ENCODE measurements around the gene PLA2R1. TPM values are rescaled to one million over a fixed set of nuclear protein-coding genes. Genes with fewer than 3 reads are reported as not detected.

Gene PLA2R1
- total RNA-seq, 1 experiment from 2014 or later = 5.7 TPM

- intact Hi-C loops (cut with micrococcal nuclease; ENCODE audit: unreplicated experiment) = no loop called here
- DNase-seq (ENCODE audit: low read depth, low spot score) (no peak), ATAC-seq (no peak)
- H3K36me3 ChIP-seq (ENCODE audit: control insufficient read depth, insufficient read depth, low read length) = no peaks in the 10 kb centered on the region
- peaks cover 7% of the 10 kb centered on the region; the same call in 1 of the 2 replicates for H3K27me3 ChIP-seq (ENCODE audit: control insufficient read depth, insufficient read depth, low read length)
- in situ Hi-C loops (cut with HindIII; ENCODE audit: low pct_unique_long_range_greater_than_20kb, low sequenced_read_pairs) = no loop called here
- POLR2A ChIA-PET = no interaction called here
- no peaks in the 10 kb centered on the region for H3K4me1 ChIP-seq (ENCODE audit: control insufficient read depth, insufficient read depth, low read length)
- BruUV-seq (replicated peaks) = no TSS peak
- H3K27ac ChIP-seq (ENCODE audit: low read length) = no peak overlapping the region
- TF ChIP-seq TCF7L2 (IDR thresholded peaks at IDR 0.05; ENCODE audit: low read depth, low read length) (no peak), POLR2AphosphoS5 (IDR thresholded peaks at IDR 0.05; ENCODE audit: low read depth, low read length) (no peak), REST (IDR thresholded peaks at IDR 0.05; ENCODE audit: insufficient read depth in 1 of 2, low read depth in 2 of 2, low read length in 1 of 2) (no peak), SIN3A (IDR thresholded peaks at IDR 0.05; ENCODE audit: borderline replicate concordance, insufficient read depth, low read depth, low read length) (no peak)
- TF ChIP-seq, protein P1, sequence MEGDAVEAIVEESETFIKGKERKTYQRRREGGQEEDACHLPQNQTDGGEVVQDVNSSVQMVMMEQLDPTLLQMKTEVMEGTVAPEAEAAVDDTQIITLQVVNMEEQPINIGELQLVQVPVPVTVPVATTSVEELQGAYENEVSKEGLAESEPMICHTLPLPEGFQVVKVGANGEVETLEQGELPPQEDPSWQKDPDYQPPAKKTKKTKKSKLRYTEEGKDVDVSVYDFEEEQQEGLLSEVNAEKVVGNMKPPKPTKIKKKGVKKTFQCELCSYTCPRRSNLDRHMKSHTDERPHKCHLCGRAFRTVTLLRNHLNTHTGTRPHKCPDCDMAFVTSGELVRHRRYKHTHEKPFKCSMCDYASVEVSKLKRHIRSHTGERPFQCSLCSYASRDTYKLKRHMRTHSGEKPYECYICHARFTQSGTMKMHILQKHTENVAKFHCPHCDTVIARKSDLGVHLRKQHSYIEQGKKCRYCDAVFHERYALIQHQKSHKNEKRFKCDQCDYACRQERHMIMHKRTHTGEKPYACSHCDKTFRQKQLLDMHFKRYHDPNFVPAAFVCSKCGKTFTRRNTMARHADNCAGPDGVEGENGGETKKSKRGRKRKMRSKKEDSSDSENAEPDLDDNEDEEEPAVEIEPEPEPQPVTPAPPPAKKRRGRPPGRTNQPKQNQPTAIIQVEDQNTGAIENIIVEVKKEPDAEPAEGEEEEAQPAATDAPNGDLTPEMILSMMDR (IDR thresholded peaks at IDR 0.05) = no peak
- CTCF ChIA-PET = no interaction called here
- no peaks in the 10 kb centered on the region for H3K9me3 ChIP-seq (ENCODE audit: control insufficient read depth, insufficient read depth, low read depth, low read length)
- H3K4me3 ChIP-seq (ENCODE audit: low read depth in 2 of 2, low read length in 2 of 2) = no peak overlapping the region
Measured at GRCh38 chr2:159907909-159908308, 154.5 kb downstream of the PLA2R1 start.

DNA sequence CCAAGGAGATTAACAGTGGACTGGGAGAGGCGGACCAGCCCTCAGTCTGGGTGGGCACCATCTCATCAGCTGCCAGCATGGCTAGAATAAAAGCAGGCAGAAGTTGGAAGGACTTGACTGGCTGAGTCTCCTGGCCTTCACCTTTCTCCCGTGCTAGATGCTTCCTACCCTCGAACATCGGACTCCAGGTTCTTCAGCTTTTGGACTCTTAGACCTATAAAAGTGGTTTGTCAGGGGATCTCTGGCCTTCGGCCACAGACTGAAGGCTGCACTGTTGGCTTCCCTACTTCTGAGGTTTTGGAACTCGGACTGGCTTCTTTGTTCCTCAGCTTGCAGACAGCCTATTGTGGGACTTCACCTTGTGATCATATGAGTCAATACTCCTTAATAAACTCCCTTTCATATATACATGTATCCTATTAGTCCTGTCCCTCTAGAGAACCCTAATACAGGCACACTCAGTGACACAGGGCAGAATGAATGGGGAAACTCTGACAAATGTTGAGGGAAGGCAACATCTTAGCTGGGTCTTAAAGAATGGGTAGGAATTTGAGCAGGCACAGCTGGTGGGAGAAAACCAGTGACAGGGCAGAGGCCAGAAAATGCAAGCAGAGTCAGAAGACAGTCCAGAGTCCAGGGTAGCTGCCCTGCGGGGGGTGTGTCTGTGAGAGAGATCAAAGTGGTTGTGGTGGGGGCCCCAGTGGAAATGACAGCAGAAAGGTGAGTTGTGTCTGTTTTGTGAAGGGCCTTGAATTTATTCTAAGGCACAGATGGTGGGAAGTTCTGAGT, 156.3 kb downstream of the PLA2R1 start:
- BruUV-seq (replicated peaks) = no TSS peak
- H3K36me3 ChIP-seq (ENCODE audit: control insufficient read depth, insufficient read depth, low read length) = no peaks in the 10 kb centered on the region
- intact Hi-C loops (cut with micrococcal nuclease; ENCODE audit: unreplicated experiment) (no loop called here), in situ Hi-C loops (cut with HindIII; ENCODE audit: low pct_unique_long_range_greater_than_20kb, low sequenced_read_pairs) (no loop called here)
- POLR2A ChIA-PET = interaction anchor here (0.6 to 0.7 kb wide), 2 partner anchors 20 to 71 kb away, joined by 3 read pairs; no protein-coding TSS in a partner anchor
- H3K4me3 ChIP-seq (ENCODE audit: low read depth in 2 of 2, low read length in 2 of 2) = no peak overlapping the region
- DNase-seq (ENCODE audit: low read depth, low spot score) (no peak), ATAC-seq (no peak)
- TF ChIP-seq SIN3A (IDR thresholded peaks at IDR 0.05; ENCODE audit: borderline replicate concordance, insufficient read depth, low read depth, low read length) (no peak), POLR2AphosphoS5 (IDR thresholded peaks at IDR 0.05; ENCODE audit: low read depth, low read length) (no peak), REST (IDR thresholded peaks at IDR 0.05; ENCODE audit: insufficient read depth in 1 of 2, low read depth in 2 of 2, low read length in 1 of 2) (no peak), TCF7L2 (IDR thresholded peaks at IDR 0.05; ENCODE audit: low read depth, low read length) (no peak)
- TF ChIP-seq, protein P1 (IDR thresholded peaks at IDR 0.05) = no peak
- H3K4me1 ChIP-seq (ENCODE audit: control insufficient read depth, insufficient read depth, low read length) = no peaks in the 10 kb centered on the region
- H3K27me3 ChIP-seq (ENCODE audit: control insufficient read depth, insufficient read depth, low read length) = peaks cover 12% of the 10 kb centered on the region
- CTCF ChIA-PET = no interaction called here
- no peaks in the 10 kb centered on the region for H3K9me3 ChIP-seq (ENCODE audit: control insufficient read depth, insufficient read depth, low read depth, low read length)
- no peak overlapping the region for H3K27ac ChIP-seq (ENCODE audit: low read length)

Data from Panc1 (cell line).